GM04503 (cell line): ENCODE measurements around the gene GADD45B.
"Not testable (repeated sequence)": the region's sequence is repeated elsewhere in the genome, so short reads cannot be mapped to it uniquely, and the experiment has no call there.

Experiments
- DNase-seq: peaks from one replicate; pipeline ENCODE4 v3.0.0-alpha.2; 2012; ENCODE audit warnings: low read depth

The GADD45B gene

DNA sequence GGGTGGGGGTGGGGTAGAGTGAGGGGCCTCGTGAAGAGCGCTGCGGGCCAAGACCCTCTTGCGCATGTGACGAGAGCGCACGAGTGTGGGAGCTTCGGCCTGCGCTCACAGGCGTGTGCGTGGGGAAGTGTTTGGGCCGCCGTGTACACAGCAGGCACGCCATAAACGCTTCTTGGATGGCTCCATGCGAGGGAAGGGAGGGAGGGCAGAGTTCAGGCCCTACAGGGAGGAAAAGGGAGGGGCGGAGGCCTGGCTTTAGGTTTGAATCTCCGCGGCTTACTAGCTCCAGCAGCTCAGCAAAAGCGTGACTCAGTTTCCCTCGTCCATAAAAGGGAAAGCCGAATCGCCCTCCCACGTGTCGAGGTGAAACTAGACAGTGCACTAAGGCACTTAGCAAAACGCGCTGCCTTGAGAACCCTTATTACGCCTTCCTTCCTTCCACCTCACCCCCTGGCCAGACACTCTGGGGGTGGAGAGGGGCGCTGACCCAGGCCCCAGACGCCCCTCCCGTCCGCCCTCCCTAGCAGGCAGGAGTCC lies 12.5 kb downstream of the GADD45B start:
- no peak for DNase-seq

GRCh38 chr19:2488942-2489731 lies 13.2 kb downstream of the GADD45B start:
- DNase-seq: no peak

DNA sequence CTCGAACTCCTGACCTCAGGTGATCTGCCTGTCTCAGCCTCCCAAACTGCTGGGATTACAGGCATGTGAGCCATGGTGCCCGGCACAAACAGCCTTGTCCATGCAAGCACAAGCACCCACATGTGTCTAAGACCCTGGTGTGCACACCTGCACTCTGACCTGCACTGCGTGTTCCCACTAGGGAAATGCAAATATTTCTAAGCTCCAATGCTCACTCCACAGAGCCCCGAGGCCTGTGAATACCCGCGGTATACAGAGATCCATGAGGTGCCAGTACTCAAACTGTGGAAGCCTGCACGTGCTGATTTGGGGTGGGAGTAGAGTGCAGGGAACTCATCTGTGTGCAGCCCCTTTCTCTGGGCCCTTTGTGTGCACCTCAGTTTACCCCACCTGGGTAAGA lies 14.7 kb downstream of the GADD45B start:
- no peak for DNase-seq

DNA sequence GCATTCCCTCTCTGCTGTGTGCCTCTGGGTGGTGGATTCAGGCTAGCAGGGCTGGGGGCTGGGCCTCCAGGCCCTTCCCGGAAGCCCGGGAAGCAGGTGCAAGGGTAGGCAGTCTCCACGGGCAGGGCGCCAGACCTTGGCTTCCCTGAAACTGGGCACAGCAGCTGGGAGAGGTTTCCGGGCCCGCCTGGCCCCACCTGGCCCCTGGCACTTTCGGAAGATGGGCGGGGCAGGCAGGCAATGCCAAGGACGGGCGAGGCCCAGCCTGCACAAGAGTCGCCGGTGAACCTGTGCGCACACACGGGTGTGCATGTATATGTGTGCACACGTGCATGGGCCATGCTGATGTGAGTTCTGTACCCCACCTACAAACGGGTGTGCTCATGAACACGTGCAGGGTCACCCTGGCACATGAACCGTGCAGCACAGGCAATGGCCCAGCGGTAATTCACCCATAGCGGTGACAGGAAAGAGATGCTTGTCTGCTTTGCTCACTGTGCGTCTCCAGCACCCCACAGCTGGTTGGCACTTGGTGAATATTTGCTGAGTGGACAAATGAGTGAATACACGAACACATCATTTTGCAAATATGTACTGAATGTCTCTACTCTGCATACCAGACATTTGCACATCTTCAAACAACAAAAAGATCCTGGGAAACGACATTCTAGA lies 15.3 kb downstream of the GADD45B start:
- DNase-seq: peak; percentile 92

DNA sequence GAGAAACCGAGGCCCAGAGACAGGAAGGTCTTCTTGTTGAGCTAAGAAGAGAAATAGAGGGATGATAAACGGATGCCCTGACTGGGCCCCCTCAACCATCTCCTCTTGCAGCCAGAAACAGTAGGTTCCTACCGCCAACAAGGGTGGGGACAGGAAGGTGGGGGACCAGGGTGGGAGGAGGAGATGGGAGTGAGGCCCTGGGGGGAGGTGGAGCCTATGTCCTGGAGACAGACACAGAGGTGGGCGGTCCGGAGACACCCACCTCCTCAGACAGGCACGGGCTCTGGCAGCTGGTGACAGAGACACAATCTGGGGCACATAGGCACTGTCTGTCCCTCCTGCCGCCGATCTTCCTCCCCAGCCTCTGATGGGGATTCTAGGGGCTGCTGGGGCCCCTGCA lies 16.9 kb downstream of the GADD45B start:
- DNase-seq: no peak

- DNase-seq: not testable (repeated sequence)
These were observed 17.5 kb downstream of the GADD45B start for GRCh38 chr19:2493448-2493847.

GRCh38 chr19:2494084-2494446 lies 18.1 kb downstream of the GADD45B start:
- peak; percentile 55 for DNase-seq

DNA sequence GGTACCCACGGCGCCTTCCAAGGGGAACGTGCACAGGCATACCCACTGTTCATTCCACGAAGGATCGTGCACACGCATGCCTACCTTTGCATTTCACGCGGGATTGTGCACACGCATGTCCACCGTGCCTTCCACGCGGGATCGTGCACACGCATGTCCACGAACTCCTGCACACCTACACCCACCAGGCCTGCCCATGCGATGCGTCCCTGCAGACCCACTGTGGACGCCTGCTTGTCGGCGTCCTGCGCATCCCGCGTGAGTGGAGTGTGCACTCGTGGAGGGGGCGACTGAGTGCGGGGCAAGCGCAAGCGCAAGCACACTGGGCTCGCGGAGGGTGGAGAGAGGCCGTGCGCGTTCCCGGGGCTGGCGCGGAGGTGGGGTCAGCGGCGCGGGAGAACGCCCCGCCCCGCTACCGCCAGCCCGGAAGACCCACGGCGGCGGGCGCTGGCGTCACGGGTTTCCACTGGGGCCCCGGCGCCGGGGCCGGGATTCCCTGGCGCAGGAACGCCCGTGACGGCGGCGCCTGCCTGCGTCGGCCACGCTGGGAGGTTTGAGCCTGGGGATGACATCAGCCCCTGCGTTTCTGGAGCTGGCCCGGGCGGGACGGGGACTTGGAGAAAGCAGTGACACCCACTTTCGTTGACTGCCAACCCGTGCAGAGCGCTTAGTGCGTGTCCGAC lies 18.7 kb downstream of the GADD45B start:
- DNase-seq: peak; percentile 53

DNA sequence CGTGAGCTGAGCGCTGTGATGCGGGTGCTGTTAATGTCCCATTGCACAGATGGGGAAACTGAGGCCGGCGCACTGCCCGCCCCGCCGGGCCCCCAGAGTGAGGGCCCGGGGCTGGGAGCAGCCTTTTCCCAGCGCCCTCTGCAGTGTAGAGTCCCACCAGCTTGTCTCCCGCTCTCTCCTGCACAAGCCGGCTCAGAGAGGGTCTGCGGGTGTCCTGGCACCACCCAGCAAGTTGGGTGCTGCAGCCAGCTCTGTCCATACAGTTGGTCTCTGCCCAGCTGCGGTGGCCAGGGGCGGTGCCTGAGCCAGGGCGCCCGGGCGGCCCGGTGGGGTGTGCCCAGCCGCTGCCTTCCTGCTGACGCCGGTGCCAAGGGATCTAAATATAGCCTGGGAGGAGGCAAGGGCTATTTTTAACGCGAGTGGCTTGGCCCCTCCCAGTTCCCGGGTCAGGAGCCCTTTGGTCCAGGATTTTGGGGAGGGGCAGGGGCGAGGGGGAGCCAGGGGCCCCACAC lies 19.3 kb downstream of the GADD45B start:
- DNase-seq: no peak

GRCh38 chr19:2495651-2496316 lies 19.9 kb downstream of the GADD45B start:
- DNase-seq: no peak

- no peak for DNase-seq
These were observed 21.3 kb downstream of the GADD45B start for GRCh38 chr19:2497186-2497585.

- DNase-seq: no peak
These were observed 24.2 kb downstream of the GADD45B start for GRCh38 chr19:2500156-2500555.

DNA sequence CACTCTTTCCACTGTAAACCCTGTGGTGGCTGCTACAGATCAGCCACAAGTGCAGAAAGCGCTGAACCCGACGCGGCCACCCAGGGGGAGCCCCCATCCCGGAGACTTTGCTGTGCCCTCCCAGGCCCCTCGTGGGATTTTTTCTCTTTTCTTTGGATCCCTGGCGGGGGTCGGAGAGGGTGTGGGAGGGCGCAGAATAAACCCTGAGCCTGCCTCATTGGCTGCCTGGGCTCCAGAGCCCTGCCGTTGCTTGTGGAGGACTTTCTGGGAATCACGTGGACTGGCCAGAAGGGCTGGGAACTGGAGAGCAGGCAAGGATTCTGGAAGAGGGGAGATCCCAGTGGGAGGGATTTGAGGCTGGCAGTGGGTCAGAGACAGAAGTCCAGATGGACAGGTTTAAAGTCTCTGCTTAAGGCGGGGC lies 24.9 kb downstream of the GADD45B start:
- no peak for DNase-seq

- DNase-seq: peak; percentile 47
These were observed 27.7 kb downstream of the GADD45B start for GRCh38 chr19:2503521-2504109.

DNA sequence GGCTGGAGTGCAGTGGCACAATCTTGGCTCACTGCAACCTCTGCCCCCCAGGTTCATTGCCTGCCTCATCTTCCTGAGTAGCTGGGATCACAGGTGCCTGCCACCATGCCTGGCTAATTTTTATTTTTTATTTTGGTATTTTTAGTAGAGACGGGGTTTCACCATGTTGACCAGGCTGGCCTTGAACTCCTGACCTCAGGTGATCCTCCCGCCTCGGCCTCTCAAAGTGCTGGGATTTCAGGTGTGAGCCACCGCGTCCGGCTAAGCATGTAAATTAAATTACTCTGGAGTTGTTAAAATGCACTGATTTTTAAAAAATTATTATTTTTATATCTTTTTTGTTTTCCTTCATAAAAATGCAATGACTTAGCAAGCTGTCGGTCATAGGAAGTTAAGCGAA lies 30.7 kb downstream of the GADD45B start:
- not testable (repeated sequence) for DNase-seq

DNA sequence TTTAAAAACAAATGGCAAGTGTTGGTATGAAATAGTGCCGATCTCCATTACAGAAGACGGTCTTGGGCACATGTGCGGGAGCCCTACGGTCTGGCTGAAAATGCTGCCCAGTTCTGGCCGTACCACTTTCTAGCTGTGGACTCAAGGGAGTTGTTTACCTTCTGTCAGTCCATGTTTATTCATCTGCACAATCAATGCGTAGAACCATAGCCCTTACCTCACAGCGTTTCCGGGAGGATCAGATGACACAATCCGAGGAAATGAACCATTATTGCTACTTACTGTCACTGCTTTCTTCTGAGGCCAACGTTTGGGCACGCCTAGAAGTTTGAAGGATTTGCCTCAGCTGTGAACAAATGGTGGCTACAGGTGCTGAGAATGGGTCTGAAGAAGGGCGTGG lies 31.2 kb downstream of the GADD45B start:
- no peak for DNase-seq

DNA sequence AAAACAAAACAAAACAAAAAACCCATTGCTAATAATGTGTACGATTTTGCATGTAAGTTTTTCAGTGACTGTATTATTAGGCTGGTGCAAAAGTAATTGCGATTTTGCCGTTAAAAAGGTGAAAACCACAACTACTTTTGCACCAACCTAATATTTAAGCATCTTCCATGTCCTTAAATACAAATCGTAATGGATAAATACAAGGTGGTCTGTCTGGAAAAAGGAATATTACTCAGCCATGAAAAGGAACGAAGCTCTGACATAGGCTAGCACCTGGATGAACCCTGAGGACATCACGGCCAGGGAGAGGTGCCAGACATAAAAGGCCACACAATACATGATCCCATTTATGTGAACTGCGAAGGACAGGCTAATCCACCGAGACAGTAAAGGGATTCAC lies 33.2 kb downstream of the GADD45B start:
- no peak for DNase-seq

DNA sequence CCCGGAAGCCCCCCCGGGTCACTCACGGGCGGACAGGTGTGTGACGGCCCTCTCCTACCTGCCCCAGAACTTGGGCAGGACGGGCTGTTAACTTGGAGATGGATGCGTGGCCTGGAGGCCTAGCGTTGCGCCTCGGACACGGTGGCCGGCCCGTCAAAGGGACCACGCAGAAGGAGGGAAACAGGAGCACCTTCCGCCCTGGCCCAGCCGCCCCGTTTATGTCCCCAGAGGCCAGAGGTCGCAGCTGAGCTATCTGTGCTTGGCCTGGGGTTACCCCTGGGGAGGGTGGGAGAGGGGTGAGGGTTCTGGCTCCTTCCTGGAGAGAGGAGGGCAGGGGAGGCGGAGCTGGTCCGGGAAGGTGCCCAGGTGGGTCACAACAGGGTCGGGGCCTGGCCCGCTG lies 35.6 kb downstream of the GADD45B start:
- DNase-seq: no peak

DNA sequence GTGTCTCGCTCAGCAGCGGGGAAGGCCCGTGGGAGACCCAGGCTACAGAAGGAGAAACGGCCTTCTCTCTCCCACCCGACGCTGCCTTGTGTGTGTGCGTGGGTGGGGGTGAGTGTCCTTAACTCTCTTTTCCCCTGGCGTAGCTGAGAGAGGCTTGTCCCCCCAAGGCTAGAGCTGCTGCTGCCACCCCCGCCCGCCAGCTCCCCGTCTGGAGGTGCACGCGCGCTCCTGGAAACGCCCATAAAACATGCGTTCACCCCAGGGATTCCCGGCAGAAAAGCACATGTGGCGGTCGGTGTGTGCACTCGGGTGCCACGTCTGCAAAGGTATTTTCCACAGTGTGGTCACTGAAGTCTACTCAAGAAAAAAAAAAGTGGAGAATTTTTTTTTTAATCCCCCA lies 36.1 kb downstream of the GADD45B start:
- DNase-seq: no peak

- DNase-seq: no peak
These were observed 36.9 kb downstream of the GADD45B start for GRCh38 chr19:2512523-2513431.
